HG02981 (cell line): ENCODE results near the gene WBP1.
A peak's percentile ranks its signal among the peaks of the same experiment; 100 is the strongest.

Experiments used
- ATAC-seq: cut with Tn5 transposase; IDR thresholded peaks from one replicate; pipeline ENCODE4 v1.9.1; 2021; ENCODE audit warnings: mild to moderate bottlenecking, moderate library complexity; ENCODE audit not compliant: unreplicated experiment

The WBP1 gene

DNA sequence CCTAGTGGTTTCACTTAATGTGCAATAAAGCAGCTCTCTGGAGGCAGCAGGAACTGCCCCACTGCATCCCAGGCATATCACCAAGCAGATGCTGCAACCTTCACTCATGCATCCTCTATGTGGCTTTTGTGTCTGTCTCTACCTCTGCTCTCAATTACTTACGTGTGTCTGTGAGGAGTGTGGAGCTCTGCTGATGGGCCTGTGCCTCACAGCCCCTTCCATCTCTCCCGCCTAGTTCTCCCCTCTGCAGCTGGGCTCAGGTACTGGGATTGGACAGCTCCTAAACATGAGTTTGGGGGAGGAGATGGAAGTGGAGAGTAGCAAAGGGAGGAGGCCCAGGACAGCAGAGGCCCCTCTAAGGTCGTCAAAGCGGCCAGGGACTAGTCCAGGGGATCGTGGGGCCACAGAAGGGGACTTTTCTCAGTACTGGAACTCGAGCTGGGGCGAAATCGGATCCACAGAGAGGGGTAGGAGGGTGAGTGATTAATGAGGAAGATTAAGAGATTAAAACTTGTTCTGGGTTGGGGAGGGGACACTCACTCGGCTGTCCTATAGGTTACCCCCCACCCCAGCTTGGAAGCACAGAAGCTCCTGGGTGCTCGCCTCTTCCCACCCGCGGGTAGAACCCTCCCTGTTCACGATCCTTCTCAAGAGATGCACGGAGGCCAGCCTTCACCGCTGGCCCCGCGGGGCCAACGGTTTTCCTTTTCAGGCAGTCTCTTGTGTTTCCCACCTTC is 43.3 kb downstream of the WBP1 start:
- no peak for ATAC-seq

DNA sequence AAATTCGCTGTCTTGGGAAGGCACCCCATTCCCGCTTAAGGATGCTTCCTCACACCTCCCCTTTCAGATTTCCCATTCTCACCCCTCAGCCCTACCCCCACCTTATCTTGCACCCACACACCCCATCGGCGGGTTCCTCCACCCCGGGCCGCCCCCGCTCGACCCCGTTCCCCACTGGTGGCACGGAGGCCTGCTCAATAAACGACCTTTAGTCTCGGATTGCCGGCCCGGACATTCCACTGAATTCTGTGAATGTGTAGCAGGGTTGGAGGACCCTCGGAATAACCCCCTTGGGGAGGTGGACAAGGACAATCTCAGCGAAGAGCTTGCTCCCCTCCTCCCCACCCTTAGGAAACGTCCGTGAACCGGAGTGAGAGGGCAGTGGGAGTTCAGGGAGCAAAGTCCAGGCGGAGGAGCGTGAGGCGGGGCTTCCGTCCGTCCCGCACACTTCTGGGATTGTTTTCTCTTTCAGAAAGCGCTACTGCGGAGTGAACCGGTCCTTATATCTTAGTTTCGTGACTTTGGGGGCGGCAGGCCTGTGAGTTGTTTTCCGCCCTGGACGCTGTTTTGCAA is 44.0 kb downstream of the WBP1 start:
- no peak for ATAC-seq

DNA sequence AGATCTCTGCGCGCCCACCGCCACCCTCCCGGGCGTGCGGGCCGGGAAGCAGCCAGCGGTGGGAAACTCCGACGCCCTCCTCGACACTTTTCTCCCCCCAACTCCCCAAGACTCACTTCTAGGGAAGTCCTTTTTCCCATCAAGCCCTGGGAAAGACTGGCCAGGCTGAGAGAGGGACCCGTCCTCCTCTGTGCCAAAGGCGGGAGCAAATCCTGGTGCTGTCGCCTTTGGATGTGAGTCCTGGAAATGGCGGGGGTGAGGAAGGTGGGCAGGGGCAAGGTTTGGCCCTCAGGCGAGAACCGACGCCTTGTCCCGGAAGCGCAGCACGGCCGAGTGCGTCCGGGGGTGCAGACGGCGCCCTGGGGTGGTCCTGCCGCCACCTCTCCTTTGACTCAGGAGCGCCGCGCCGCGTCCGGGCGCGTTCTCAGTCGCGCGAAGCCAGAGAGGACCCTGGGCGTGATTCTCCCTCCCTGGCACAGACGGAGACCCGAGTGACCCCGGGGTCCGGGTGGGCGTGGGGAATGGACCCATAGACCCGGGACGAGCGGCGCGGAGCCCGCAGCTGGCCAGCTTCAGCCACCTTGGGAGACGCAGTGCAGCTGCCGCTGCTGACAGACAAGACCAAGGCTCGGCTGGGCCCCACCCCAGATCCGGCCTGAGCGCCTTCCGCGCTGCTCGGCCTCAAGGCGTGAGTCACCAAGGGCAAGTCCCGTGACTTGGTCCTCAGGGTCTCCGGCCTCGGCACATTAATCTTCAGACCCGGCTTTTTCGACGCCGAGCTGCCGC is 44.7 kb downstream of the WBP1 start:
- ATAC-seq: peak; percentile 35

DNA sequence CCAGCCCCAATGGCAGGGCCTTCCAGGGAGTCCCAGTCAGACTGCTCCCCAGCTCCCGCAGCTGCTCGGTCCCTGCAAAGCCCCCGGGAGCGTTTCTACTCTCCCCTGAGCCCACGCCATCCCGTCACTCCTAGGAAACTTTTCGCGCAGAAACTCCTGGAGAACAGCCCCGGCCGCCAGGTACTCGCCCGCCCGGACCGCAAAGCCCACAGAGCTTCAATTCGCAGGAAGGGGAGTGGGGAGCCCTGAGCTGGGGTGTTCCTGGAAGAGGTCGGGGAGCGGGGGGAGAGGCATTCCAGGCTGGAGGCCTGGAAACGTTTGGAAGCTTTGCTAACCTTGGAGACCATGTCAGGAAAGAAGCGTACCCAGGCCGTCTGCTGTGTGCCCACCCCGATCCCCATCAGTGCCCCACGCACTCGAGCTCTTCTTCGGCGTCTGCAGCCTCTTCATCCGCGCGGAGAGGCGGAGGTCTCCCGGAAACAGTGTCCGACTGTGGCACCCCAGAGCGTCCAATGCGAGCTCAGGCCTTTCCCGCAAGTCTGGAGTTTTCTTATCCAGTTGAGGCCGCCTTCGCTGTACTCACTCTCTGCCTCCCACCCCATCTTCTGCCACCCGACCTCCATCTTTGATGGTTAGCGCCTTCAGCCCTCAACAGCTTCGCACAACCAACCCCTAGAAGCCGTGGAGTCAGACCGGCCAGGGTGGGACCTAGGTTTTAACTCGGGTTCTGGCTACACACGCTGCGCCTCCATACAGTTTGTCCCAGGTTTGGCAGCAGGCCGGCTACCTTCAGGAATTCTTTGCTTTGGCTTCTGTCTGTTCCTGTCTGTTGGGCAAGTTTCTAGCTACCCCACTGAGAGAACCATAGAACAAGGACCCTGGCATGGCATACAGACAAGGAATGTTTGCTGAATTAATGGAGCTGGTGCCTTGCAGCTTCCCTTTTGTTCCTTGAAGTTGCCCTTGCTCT is 45.6 kb downstream of the WBP1 start:
- no peak for ATAC-seq

DNA sequence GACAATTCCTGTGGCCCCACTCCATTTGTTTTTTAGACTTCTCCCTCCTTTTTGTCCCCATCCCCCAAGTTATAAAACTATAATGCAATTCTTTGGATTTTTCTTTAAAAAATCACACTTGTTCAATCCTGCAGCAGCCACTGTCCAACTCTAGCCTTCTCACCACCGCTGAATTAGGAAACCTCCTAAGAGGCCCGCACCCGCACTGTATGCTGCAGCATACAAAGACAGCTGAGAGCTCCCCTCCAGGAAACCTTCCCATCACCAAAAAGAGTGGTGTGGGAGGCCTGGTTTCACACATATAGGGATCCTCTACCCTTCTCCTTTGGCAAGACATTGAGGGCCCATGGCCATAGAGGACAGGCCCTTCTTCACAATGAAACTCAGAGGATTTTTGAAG is 46.4 kb downstream of the WBP1 start:
- ATAC-seq: no peak

DNA sequence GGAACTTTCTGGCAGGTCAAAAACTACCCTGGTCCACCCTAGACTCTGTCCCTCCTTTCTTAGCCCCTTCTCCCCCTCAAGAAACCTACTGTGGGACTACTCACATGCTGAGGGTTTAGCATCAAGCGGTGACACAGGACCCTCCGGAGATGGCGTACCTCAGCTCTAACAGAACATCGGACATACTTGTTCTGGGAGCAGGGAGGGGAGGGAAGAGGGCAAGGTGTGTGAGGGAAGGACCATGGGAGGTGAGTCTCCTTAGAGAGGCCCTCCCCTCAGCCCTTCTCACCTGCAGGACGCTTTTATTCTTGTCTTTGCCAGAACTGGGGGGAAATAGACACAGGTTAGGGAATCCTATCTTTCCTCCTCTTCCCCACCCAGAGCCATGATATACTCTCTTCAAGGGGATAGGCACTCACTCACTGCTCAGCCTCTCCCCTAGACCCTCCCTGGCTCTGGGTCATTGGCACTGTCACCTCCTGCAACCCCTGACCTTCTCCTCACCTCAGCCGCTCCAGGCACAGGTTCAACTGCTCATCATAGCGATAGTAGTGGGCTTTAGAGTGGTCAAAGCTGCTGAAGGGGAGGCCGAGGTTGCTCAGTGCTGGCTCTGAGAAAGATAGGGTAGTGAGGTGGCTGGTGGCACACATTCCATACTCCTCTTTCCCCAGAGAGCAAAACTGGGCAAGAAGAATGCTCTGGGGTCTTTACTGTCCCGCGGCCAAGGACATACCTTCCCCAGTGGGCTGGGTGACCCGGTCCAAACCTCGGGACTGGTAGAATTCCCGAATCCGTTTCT is 47.4 kb downstream of the WBP1 start:
- ATAC-seq: no peak

DNA sequence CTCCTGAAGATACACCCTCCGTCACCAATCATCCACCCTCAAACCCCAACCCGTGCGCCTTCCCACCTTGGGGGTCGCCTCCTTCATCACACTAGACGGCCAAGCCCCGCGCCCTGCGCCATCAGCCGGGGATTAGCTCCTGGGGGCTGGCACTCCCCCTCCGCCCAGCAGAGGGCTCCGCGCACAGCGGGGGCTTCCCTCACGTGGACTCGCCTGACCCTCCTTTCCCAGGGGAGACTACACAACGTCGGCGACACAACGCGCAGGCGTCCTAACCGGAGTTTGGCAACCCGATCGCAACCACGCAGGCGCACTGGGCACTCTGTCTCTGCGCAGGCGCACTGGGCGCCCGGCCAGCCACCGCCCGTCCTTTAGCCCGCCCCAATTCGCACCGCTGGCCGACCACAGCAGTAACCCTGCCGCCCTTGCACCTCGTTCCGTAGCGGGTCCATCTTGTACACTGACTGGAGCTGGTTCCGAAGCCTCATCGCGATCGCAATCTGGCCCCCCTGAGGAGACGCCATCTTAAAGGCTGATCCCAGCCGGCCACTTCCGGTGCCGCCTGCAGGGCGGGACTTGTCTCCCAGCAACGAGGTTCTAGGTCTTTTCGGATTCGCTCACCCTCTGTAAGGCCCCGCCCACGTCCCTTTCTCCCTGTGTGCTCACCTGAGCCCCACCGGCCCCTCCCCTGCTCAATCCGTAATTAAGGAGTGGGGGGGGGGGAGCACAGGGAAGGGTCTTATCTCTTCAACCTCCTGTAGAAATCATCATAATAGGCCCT is 49.1 kb downstream of the WBP1 start, which contains the start of gene PCGF1:
Gene PCGF1, minus strand, starts transcription at position 551 of the 781 bp plus-strand sequence. Its CDS starts 27 bp downstream, at position 524.
- peak; percentile 84 for ATAC-seq

DNA sequence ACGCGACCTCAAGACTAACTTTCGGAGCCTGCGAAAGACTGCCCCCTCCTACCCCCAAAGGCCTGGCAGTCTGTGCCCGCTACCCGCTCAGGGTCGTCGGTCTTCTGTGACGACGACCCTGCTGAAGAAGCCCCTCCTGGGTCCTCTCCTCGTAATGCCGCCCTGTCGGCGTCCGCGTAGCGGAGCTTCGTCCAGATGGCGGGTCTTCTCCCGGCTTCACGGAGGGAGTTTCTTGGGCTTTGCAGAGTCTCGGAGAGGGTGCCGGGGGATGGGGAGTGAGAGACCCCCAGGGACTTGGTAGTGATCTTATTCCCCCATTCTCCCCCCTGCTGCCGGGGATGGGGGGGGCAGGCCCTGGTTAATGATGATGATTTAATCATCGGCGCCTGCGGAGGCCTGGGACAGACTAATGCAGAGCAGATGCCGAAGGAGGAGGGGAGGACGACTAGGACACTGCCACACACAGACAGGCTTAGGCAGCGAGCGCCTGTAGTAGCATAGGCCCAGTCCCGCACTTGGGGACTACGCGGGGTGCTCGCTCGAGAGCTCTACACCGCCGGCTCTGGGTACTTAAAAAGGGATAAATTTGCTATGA is 49.8 kb downstream of the WBP1 start:
- ATAC-seq: no peak

DNA sequence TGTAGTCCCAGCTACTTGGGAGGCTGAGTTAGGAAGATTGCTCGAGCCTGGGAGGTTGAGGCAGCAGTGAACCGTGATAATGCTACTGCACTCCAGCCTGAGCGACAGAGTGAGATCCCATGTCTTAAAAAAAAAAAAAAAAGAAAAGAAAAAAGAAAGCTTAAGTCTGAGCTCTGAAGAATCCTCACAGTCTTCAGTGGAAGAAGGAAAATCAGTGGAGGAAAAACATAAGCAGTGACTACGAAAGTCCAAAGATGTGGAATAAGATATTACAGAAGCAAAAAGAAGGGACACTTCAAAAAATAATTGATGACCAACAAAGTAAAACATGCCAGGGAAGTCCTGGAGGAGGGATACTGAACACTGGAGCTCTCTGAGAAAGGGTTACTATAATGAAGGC is 52.0 kb downstream of the WBP1 start:
- no peak for ATAC-seq
